ENCODE data around the gene PRKCZ.
A peak's percentile ranks its signal among the peaks of the same experiment; 100 is the strongest.

The PRKCZ gene

DNA sequence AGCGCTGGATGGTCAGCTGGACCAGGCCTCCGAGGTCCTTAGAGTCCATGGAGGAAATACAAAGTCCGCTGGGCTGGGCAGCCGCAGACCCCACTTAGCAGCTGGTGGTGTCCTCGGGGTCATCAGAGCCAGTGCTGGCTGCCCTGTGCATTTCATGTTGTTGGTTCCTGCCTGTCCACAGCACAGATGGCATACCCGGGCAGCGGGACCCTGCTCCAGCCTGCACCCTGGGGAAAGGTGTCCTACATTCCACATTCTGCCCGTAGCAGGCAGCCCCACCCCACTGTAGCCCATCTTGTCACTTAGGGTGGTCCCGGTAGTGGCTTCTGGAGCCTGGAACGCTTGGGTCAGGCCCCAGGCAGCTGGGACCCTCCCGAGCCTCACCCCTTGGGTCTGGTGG lies 19.8 kb downstream of the PRKCZ start:
- DNase-seq, result no peak

- DNase-seq, result no peak
Observed at GRCh38 chr1:2070800-2071530, 20.8 kb downstream of the PRKCZ start.

DNA sequence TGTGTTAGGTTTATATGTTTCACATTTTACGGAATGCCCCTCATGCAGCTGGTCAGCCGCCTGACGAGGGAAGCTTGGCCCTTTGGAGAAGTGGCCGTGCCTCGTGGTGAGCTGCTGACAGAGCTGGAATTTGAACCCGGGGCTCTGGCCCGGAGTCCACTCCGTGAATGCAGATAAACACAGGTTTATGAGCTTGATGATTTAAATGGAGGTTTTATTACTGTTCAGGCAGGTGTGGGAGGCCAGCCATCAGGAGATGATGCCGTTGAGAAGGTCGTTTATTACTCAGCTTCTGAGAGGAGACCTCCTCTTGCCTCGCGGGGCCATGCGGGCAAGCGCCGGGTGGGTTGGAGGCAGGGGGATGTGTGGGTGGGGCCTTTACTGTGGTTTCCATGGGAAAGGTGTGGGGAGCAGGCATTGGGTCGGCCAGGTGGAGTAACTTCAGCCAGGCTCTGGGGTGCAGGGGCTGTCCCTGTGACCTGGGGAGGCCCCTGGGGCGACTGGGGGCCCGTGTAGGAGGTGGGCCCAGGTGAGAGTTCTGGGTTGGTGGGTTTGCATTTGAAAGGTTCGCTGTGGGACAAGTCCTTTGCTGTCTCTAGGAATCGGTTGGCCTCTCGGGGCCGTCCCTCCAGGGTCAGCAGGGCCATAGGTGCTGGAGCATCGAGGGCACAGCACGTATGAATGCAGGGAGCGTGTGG lies 22.0 kb downstream of the PRKCZ start:
- peak in 1 of 2 donors; percentile 14 for DNase-seq

- no peak for DNase-seq
Observed at GRCh38 chr1:2072891-2073290, 22.7 kb downstream of the PRKCZ start.

GRCh38 chr1:2073382-2074230 lies 23.4 kb downstream of the PRKCZ start:
- no peak for DNase-seq

- no peak for DNase-seq
Observed at GRCh38 chr1:2074396-2074795, 24.2 kb downstream of the PRKCZ start.

DNA sequence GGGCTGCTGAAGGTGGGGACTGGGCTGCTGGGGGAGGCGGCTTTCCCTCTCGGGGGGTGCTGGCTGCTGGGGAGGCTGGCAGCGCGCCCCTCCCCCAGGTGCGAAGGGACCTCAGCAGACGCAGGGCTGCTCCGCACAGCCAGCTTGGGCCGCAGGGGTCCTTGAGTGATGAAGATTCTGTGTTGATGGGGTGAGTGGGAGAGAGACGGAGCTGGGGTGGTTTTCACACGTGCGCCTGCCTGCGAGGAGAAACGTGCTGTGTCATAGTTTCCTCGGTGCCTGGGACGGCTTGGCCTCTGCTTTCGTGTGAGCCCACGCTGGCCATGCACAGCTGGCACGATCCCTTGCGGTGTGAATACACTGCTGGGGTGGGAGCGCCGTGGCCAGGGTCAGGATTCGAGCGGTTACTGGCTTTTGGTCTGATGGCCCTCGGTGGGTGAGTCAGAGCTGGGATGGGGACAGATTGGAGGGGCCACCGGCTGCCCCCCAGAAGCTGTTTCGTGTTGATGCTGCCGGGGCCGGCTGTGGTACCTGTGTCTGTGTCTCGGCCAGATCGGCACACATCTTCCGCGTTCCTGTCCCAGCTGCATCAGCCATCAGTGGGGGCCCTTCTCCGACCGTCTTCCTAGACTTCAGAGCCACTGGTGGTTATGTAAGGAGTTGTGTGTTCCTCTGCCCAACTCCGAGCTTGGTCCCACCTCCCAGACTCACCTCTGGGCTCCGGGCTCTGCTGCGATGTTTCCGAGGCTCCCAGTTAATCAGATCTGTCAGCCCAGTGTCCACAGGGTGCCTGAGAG lies 24.9 kb downstream of the PRKCZ start:
- DNase-seq, result no peak

DNA sequence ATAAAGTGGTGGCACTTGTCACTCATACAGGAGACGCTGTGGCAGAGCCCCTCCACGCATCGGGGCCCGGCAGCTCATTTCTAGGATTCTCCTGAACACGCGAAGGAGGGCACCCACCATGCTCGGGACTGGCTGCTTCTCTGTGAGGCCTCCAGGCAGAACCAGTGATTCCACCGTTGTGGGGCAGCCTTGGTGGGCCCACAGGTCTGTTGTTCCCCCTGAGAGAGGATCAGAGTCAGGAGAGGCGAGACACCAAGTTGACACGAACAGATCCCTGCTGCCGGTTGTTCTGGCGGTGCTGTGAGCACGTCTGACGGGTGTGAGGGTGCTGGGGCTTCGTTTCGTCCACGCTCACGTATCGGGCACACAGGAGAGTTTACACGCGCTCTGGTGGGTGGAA lies 26.6 kb downstream of the PRKCZ start:
- DNase-seq, result no peak

DNA sequence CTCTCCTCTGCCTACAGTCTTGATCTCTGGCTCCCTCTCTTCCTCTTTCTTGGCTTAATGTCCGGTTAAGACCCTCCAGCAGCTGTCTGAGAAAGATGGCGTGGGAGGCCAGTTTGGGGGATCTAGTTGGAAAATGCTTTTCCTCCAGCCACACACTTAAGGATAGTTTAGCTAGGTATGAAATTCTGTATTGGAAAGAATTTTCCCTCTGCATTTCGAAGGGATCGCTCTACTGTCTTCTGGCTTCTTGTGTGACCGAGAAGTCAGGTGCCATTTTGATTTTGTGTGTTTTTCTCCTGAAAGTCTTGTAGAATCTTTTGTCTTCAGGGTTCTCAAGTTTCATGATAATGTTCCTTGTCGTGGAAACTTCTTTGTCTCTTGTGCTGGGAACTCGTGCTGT lies 28.0 kb downstream of the PRKCZ start:
- DNase-seq, result no peak

DNA sequence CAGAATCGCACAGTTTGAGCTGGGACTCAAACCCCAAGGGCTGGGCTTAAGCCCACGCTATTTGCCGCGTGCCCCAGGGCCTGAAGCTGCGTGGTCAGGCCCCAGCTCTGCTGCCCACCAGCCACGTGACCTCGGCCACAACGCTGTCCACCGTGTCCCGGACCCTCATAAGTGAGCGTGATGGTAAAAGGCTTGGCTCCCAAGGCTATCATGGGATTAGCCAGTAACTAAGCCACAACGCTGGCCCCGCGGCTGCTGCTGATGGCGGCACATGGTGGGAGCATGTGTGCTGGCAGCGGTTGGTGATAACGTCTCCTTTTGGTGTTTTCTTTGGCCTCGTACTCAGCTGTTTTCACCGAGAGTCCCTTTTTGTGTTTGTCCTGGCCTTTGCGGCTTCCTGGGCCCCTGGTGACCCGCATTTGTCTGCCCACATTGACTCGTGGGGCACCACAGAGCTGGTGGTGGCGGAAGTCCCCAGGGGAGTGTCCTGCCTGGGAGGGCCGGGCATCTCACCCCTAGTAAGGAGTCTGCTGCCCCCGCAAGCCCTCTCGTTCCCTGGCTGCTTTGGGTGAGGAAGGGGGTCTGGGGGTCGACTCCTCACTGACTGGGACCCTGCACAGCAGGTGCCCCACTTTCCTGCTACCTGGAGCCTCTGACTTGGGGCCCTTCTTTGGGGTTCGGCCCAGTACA lies 29.3 kb downstream of the PRKCZ start:
- no peak for DNase-seq

- DNase-seq, result no peak
Observed at GRCh38 chr1:2080140-2080539, 29.9 kb downstream of the PRKCZ start.

- no peak for DNase-seq
Observed at GRCh38 chr1:2080884-2081283, 30.7 kb downstream of the PRKCZ start.

DNA sequence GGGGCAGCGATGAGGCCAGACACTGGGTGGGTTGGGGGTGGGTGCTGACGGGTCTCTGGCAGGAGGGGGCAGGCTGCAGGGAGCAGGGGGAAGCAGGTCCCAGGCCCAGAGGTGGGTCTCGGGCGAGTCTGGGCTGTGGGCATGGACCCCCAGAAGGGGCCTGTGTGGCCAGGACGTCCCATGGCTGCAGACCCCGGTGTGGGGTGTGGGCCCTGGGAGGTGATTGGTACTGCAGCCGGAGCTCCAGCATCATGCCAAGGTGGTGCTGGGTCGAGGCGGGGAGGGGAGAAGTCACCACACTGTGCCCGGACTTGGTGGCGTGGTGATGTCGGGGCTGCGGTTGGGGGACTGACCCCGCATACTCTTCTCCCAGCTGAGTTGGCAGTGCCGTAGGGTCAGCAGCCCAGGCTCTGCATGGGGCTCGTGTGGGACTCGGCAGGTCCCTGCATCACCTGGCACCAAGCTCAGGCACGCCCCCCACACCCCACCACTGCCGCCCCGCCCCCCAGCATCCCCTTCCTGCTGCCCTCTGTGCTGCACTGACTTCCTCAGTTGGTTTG lies 31.2 kb downstream of the PRKCZ start:
- DNase-seq, result no peak

- DNase-seq, result no peak
Observed at GRCh38 chr1:2082064-2082463, 31.9 kb downstream of the PRKCZ start.

DNA sequence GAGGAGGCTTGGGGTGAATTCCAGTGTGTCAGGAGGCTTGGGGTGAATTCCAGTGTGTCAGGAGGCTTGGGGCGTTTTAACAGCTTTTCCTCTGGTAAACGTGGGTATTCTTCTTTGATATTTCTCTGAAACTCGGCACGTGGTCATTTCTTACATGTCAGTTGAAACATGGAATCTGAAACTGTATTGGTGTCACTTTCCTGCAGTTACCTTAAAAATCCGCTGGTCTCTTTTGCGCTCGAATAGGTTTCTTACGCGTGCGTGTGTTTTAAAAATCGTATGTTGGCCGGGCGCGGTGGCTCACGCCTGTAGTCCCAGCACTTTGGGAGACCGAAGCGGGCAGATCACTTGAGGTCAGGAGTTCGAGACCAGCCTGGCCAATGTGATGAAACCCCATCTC lies 33.5 kb downstream of the PRKCZ start:
- no peak for DNase-seq

GRCh38 chr1:2084306-2084705 lies 34.1 kb downstream of the PRKCZ start:
- DNase-seq, result no peak

- DNase-seq, result no peak
Observed at GRCh38 chr1:2085080-2085479, 34.9 kb downstream of the PRKCZ start.

GRCh38 chr1:2086446-2087078 lies 36.4 kb downstream of the PRKCZ start:
- DNase-seq, result no peak

DNA sequence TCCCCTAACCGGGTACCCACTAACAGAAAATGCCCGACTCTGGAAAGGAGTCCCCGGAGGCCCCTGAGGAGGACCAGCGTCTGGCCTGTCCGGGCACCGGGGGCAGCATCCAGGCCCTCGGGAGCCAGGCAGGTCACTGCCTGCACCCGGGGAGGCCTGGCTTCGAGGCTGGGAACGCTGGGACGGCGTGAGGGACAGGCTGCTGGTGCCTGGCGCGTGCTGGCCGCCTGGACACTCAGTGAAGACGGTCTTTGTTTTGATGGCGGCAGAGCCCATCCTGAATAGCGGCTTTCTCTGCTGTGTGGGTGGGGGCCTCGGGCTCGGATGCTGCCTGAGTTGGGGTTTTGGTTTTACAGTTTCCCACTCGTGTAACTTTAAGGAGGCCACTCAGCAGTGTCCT lies 37.6 kb downstream of the PRKCZ start:
- no peak for DNase-seq

- no peak for DNase-seq
Observed at GRCh38 chr1:2088458-2088857, 38.2 kb downstream of the PRKCZ start.

- DNase-seq, result no peak
Observed at GRCh38 chr1:2089051-2089450, 38.8 kb downstream of the PRKCZ start.
